ENCODE data around the gene HERC3. TPM values are rescaled to one million over a fixed set of nuclear protein-coding genes. Genes with fewer than 3 reads are reported as not detected.
A peak's percentile ranks its signal among the peaks of the same experiment; 100 is the strongest.

HERC3 gene
- total RNA-seq, 1 experiment from 2014 or later, result 34.9 TPM

GRCh38 chr4:88628746-88629145 is 36.5 kb downstream of the HERC3 start:
- Mint-ChIP-seq H3K9me3 (ENCODE audit: unreplicated experiment) (peaks cover 13% of the 10 kb centered on the region), H3K4me3 (ENCODE audit: unreplicated experiment) (peak overlapping the region; percentile 35), H3K27me3 (ENCODE audit: insufficient read depth, unreplicated experiment) (no peaks in the 10 kb centered on the region), H3K36me3 (ENCODE audit: insufficient read depth, unreplicated experiment) (peaks cover 7% of the 10 kb centered on the region), H3K27ac (ENCODE audit: low read depth, unreplicated experiment) (peak overlapping the region; percentile 91), H3K4me1 (ENCODE audit: insufficient read depth, unreplicated experiment) (peaks cover 19% of the 10 kb centered on the region)
- peak; percentile 17 for TF ChIP-seq CTCF (IDR thresholded peaks at IDR 0.05; ENCODE audit: unreplicated experiment)
- intact Hi-C loops (cut with micrococcal nuclease), result no loop called here
- peak; percentile 84 for DNase-seq (ENCODE audit: unreplicated experiment)
- no TSS peak for BruUV-seq (replicated peaks)
- ChIA-PET POLR2A (interaction anchor here (1.2 to 8.6 kb wide), 5 partner anchors 12 to 36 kb away, joined by 3 to 74 read pairs (median 20); partner anchors contain the start of gene HERC3), CTCF (interaction anchor here (0.6 to 1.2 kb wide), 3 partner anchors 17 to 88 kb away, joined by 3 read pairs; no protein-coding TSS in a partner anchor)

- peak overlapping the region; percentile 91 for H3K27ac Mint-ChIP-seq (ENCODE audit: low read depth, unreplicated experiment)
- BruUV-seq (replicated peaks), result no TSS peak
- no peak for DNase-seq (ENCODE audit: unreplicated experiment)
- no peaks in the 10 kb centered on the region for H3K27me3 Mint-ChIP-seq (ENCODE audit: insufficient read depth, unreplicated experiment)
- H3K9me3 Mint-ChIP-seq (ENCODE audit: unreplicated experiment), result peaks cover 15% of the 10 kb centered on the region
- H3K4me3 Mint-ChIP-seq (ENCODE audit: unreplicated experiment), result no peak overlapping the region
- ChIA-PET POLR2A (interaction anchor here (0.7 to 8.6 kb wide), 12 partner anchors 11 to 425 kb away, joined by 3 to 74 read pairs (median 4); partner anchors contain the start of gene HERC3), CTCF (interaction anchor here (0.9 to 3.7 kb wide), 10 partner anchors 16 to 103 kb away, joined by 3 to 15 read pairs (median 5); no protein-coding TSS in a partner anchor)
- H3K36me3 Mint-ChIP-seq (ENCODE audit: insufficient read depth, unreplicated experiment), result no peaks in the 10 kb centered on the region
- peaks cover 15% of the 10 kb centered on the region for H3K4me1 Mint-ChIP-seq (ENCODE audit: insufficient read depth, unreplicated experiment)
- intact Hi-C loops (cut with micrococcal nuclease), result loop anchor here (2.0 kb wide), 1 partner anchor 37 kb away; the partner anchor contains the start of gene HERC3
- no peak for TF ChIP-seq CTCF (IDR thresholded peaks at IDR 0.05; ENCODE audit: unreplicated experiment)
Measured at GRCh38 chr4:88629826-88630225, 37.5 kb downstream of the HERC3 start.

- ChIA-PET CTCF (interaction anchor here (0.9 to 3.7 kb wide), 6 partner anchors 15 to 104 kb away, joined by 4 to 15 read pairs (median 5); no protein-coding TSS in a partner anchor), POLR2A (interaction anchor here (1.0 to 8.6 kb wide), 8 partner anchors 10 to 47 kb away, joined by 3 to 74 read pairs (median 10); partner anchors contain the start of gene HERC3)
- Mint-ChIP-seq H3K27ac (ENCODE audit: low read depth, unreplicated experiment) (peak overlapping the region; percentile 91), H3K4me3 (ENCODE audit: unreplicated experiment) (no peak overlapping the region), H3K4me1 (ENCODE audit: insufficient read depth, unreplicated experiment) (peaks cover 15% of the 10 kb centered on the region), H3K36me3 (ENCODE audit: insufficient read depth, unreplicated experiment) (no peaks in the 10 kb centered on the region), H3K27me3 (ENCODE audit: insufficient read depth, unreplicated experiment) (no peaks in the 10 kb centered on the region), H3K9me3 (ENCODE audit: unreplicated experiment) (peaks cover 22% of the 10 kb centered on the region)
- DNase-seq (ENCODE audit: unreplicated experiment), result peak; percentile 63
- BruUV-seq (replicated peaks), result no TSS peak
- intact Hi-C loops (cut with micrococcal nuclease), result loop anchor here (2.0 kb wide), 1 partner anchor 38 kb away; the partner anchor contains the start of gene HERC3
- no peak for TF ChIP-seq CTCF (IDR thresholded peaks at IDR 0.05; ENCODE audit: unreplicated experiment)
Measured at GRCh38 chr4:88630756-88631155, 38.5 kb downstream of the HERC3 start.

GRCh38 chr4:88643932-88644331 is 51.7 kb downstream of the HERC3 start:
- CTCF ChIA-PET, result no interaction called here
- no peaks in the 10 kb centered on the region for H3K27me3 Mint-ChIP-seq (ENCODE audit: insufficient read depth, unreplicated experiment)
- no peak for DNase-seq (ENCODE audit: unreplicated experiment)
- BruUV-seq (replicated peaks), result no TSS peak
- intact Hi-C loops (cut with micrococcal nuclease), result no loop called here
- no peak for TF ChIP-seq CTCF (IDR thresholded peaks at IDR 0.05; ENCODE audit: unreplicated experiment)
- no peak overlapping the region for H3K27ac Mint-ChIP-seq (ENCODE audit: low read depth, unreplicated experiment)
- peaks cover 9% of the 10 kb centered on the region for H3K36me3 Mint-ChIP-seq (ENCODE audit: insufficient read depth, unreplicated experiment)
- no peak overlapping the region for H3K4me3 Mint-ChIP-seq (ENCODE audit: unreplicated experiment)
- no peaks in the 10 kb centered on the region for H3K9me3 Mint-ChIP-seq (ENCODE audit: unreplicated experiment)
- H3K4me1 Mint-ChIP-seq (ENCODE audit: insufficient read depth, unreplicated experiment), result peaks cover 23% of the 10 kb centered on the region
- POLR2A ChIA-PET, result no interaction called here
